ENCODE data around the gene FSTL4.
A peak's percentile ranks its signal among the peaks of the same experiment; 100 is the strongest.

Gene FSTL4

GRCh38 chr5:133340002-133340755 lies 272.2 kb downstream of the FSTL4 start:
- DNase-seq (ENCODE audit: low read depth), result no peak

- no peak for DNase-seq (ENCODE audit: low read depth)
Measured at GRCh38 chr5:133338504-133339355, 273.6 kb downstream of the FSTL4 start.

GRCh38 chr5:133337795-133338445 lies 274.4 kb downstream of the FSTL4 start:
- DNase-seq (ENCODE audit: low read depth), result no peak

GRCh38 chr5:133336969-133337410 lies 275.4 kb downstream of the FSTL4 start:
- no peak for DNase-seq (ENCODE audit: low read depth)

- no peak for DNase-seq (ENCODE audit: low read depth)
Measured at GRCh38 chr5:133336121-133336968, 276.0 kb downstream of the FSTL4 start.

- DNase-seq (ENCODE audit: low read depth), result no peak
Measured at GRCh38 chr5:133334796-133335639, 277.3 kb downstream of the FSTL4 start.

- DNase-seq (ENCODE audit: low read depth), result no peak
Measured at GRCh38 chr5:133333326-133334150, 278.8 kb downstream of the FSTL4 start.

GRCh38 chr5:133332439-133333024 lies 279.8 kb downstream of the FSTL4 start:
- no peak for DNase-seq (ENCODE audit: low read depth)

- no peak for DNase-seq (ENCODE audit: low read depth)
Measured at GRCh38 chr5:133331941-133332340, 280.4 kb downstream of the FSTL4 start.

- DNase-seq (ENCODE audit: low read depth), result no peak
Measured at GRCh38 chr5:133330956-133331355, 281.4 kb downstream of the FSTL4 start.

GRCh38 chr5:133328800-133329199 lies 283.5 kb downstream of the FSTL4 start:
- DNase-seq (ENCODE audit: low read depth), result no peak

- no peak for DNase-seq (ENCODE audit: low read depth)
Measured at GRCh38 chr5:133327946-133328401, 284.4 kb downstream of the FSTL4 start.

GRCh38 chr5:133326361-133326760 lies 286.0 kb downstream of the FSTL4 start:
- no peak for DNase-seq (ENCODE audit: low read depth)

- DNase-seq (ENCODE audit: low read depth), result no peak
Measured at GRCh38 chr5:133325864-133326263, 286.5 kb downstream of the FSTL4 start.

GRCh38 chr5:133324926-133325325 lies 287.4 kb downstream of the FSTL4 start:
- DNase-seq (ENCODE audit: low read depth), result no peak

GRCh38 chr5:133323494-133324457 lies 288.6 kb downstream of the FSTL4 start:
- DNase-seq (ENCODE audit: low read depth), result no peak

GRCh38 chr5:133322743-133323142 lies 289.6 kb downstream of the FSTL4 start:
- DNase-seq (ENCODE audit: low read depth), result no peak

- DNase-seq (ENCODE audit: low read depth), result peak; percentile 15
Measured at GRCh38 chr5:133321833-133322420, 290.4 kb downstream of the FSTL4 start.

Measured in stimulated activated CD8-positive, alpha-beta memory T cell treated with anti-CD3 and anti-CD28 coated beads, Interleukin-4, amount 100 ng/mL, for 24 hours (primary cell).